ENCODE measurements around the gene LNPK.
A peak's percentile ranks its signal among the peaks of the same experiment; 100 is the strongest.
"Not testable (repeated sequence)": the region's sequence is repeated elsewhere in the genome, so short reads cannot be mapped to it uniquely, and the experiment has no call there.

LNPK gene

GRCh38 chr2:176001916-176002687 is at the start of gene LNPK:
Gene LNPK (minus strand): TSS chr2:176002267. CDS start chr2:175995584, 6,683 bp downstream.
- peak; percentile 90 for DNase-seq (ENCODE audit: low spot score)

- no peak for DNase-seq (ENCODE audit: low spot score)
Observed at GRCh38 chr2:176039375-176039774, 37.3 kb upstream of the LNPK start.

- DNase-seq (ENCODE audit: low spot score): no peak
Observed at GRCh38 chr2:176038694-176039093, 36.6 kb upstream of the LNPK start.

- no peak for DNase-seq (ENCODE audit: low spot score)
Observed at GRCh38 chr2:176035013-176035691, 33.1 kb upstream of the LNPK start.

GRCh38 chr2:176027806-176028205 is 25.7 kb upstream of the LNPK start:
- no peak for DNase-seq (ENCODE audit: low spot score)

GRCh38 chr2:176025932-176026331 is 23.9 kb upstream of the LNPK start:
- DNase-seq (ENCODE audit: low spot score): no peak

GRCh38 chr2:176024083-176024482 is 22.0 kb upstream of the LNPK start:
- no peak for DNase-seq (ENCODE audit: low spot score)

- DNase-seq (ENCODE audit: low spot score): no peak
Observed at GRCh38 chr2:176022048-176022447, 20.0 kb upstream of the LNPK start.

- DNase-seq (ENCODE audit: low spot score): no peak
Observed at GRCh38 chr2:176020400-176020799, 18.3 kb upstream of the LNPK start.

GRCh38 chr2:176018708-176019107 is 16.6 kb upstream of the LNPK start:
- DNase-seq (ENCODE audit: low spot score): no peak

GRCh38 chr2:176009445-176009844 is 7.4 kb upstream of the LNPK start:
- DNase-seq (ENCODE audit: low spot score): no peak

- DNase-seq (ENCODE audit: low spot score): no peak
Observed at GRCh38 chr2:176004934-176005333, 2.9 kb upstream of the LNPK start.

- DNase-seq (ENCODE audit: low spot score): no peak
Observed at GRCh38 chr2:176003958-176004357, 1.9 kb upstream of the LNPK start.

- DNase-seq (ENCODE audit: low spot score): peak; percentile 1
Observed at GRCh38 chr2:176002688-176003210, 682 bp upstream of the LNPK start.

- DNase-seq (ENCODE audit: low spot score): peak; percentile 2
Observed at GRCh38 chr2:176001281-176001915, 669 bp downstream of the LNPK start.

GRCh38 chr2:175999283-175999819 is 2.7 kb downstream of the LNPK start:
- DNase-seq (ENCODE audit: low spot score): no peak

- no peak for DNase-seq (ENCODE audit: low spot score)
Observed at GRCh38 chr2:175990099-175990498, 12.0 kb downstream of the LNPK start.

- DNase-seq (ENCODE audit: low spot score): not testable (repeated sequence)
Observed at GRCh38 chr2:175987126-175987525, 14.9 kb downstream of the LNPK start.

- DNase-seq (ENCODE audit: low spot score): no peak
Observed at GRCh38 chr2:175984846-175985245, 17.2 kb downstream of the LNPK start.

GRCh38 chr2:175981551-175981950 is 20.5 kb downstream of the LNPK start:
- DNase-seq (ENCODE audit: low spot score): no peak

- DNase-seq (ENCODE audit: low spot score): no peak
Observed at GRCh38 chr2:175976391-175977157, 25.5 kb downstream of the LNPK start.

- DNase-seq (ENCODE audit: low spot score): no peak
Observed at GRCh38 chr2:175973373-175973772, 28.7 kb downstream of the LNPK start.

All from CD4-positive, alpha-beta T cell treated with Interleukin-6 at 100 ng/mL for 8 hours (primary cell).